ENCODE data around the gene BMP6.

DNA sequence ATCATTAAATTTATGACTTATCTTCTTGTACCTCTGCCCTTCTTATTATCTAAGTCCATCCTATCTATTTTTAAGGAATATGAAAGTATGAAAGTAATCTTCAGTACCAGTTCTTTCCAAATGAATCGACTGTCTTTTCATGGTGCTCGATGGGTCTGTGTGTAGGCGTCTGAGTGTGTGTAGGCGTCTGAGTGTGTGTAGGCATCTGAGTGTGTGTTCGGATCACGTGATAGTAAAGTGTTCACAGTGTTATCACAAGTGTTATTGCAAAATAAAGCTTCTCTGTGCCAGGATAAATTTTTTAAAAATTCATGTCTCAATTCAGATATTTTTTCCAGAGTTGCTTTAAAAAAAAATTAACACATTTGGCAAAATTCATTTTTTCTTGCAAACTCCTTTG is 58.3 kb downstream of the BMP6 start:
- no peak for TF ChIP-seq CTCF (IDR thresholded peaks at IDR 0.05)
- TF ChIP-seq POLR2A (IDR thresholded peaks at IDR 0.05) = no peak
- no peak for TF ChIP-seq POLR2AphosphoS5 (IDR thresholded peaks at IDR 0.05)

Measured in breast epithelium (tissue), 3 donors.